ENCODE results near the gene CCDC85A.

The CCDC85A gene

GRCh38 chr2:56372071-56372656, 188.4 kb downstream of the CCDC85A start:
- peak; percentile 40 for DNase-seq (ENCODE audit: low spot score)

DNA sequence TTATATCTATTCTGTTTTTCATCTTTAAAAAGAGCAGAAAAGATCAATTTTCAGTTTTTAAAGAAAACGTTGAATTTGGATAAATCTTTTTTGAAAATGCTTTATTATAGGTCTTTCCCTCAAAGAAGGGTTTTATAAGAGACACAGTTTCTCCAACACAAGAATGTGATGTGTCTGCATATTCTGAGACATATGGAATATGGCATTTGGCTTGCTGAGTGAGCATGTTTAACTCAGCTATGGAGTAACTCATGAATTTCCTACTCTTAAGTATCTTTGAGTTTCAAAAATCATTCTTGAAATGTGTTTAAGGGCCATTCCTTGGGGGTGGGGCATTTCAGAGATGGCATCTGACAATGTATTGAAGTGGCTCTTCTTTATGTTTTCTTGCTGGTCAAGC, 191.5 kb downstream of the CCDC85A start:
- no peak for DNase-seq (ENCODE audit: low spot score)

- DNase-seq (ENCODE audit: low spot score) = no peak
Measured at GRCh38 chr2:56376699-56377665, 193.2 kb downstream of the CCDC85A start.

DNA sequence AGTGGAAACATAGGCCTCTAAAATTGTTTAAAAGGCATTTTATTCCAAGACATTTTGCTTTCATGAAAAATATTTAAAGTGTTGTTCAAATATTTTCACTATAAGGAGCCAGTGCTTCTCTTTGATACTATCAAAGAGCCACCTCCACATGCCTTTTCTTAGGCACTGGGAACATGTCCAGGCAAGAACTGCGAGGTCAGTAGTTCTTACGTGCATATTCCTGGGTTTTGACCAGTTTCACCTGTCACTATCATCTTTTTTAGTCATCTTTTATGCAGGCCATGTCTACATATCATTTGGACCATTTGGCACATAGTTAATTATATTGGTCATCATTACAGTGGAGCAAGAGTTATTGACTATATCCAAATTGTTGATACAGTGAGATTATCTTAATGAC, 195.3 kb downstream of the CCDC85A start:
- DNase-seq (ENCODE audit: low spot score) = no peak

DNA sequence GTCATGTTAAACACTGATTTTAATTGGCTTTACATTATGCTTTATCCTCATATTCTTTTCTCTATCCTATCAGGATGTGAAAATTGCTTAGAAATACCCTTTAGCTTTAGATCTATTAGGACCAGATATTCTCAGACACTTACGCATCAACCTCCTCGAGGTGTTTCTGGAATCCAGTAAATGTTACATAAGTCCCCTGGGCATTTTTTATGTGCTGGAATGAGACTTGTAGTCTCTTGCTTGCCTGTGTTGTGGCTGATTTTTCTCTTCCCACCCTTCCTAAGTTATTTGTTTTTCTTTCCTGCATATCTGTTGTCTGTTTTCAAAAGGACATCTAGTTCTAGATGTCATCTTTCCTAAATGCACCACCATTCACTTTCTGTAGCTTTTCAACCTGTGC, 197.1 kb downstream of the CCDC85A start:
- no peak for DNase-seq (ENCODE audit: low spot score)

DNA sequence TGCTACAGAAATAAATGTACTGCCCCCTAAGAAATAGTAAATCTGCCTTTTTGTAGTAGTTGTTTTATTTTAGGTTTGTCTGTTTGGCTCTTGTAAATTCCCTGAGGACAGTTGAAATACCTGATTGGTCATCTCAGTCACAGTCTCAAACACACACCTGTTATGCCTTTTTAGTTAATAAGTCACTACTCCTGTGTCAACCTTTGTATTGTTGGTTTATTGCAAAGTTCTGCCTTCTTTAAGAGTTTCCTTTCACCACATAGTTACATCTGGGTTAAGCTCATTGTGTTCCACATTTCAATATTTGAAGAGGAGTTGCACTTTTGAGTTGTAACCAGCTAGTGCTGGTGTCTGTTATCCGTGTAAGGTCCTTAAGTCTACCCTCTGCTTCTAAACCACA, 198.7 kb downstream of the CCDC85A start:
- DNase-seq (ENCODE audit: low spot score) = no peak

- DNase-seq (ENCODE audit: low spot score) = no peak
Measured at GRCh38 chr2:56386657-56387056, 202.9 kb downstream of the CCDC85A start.

DNA sequence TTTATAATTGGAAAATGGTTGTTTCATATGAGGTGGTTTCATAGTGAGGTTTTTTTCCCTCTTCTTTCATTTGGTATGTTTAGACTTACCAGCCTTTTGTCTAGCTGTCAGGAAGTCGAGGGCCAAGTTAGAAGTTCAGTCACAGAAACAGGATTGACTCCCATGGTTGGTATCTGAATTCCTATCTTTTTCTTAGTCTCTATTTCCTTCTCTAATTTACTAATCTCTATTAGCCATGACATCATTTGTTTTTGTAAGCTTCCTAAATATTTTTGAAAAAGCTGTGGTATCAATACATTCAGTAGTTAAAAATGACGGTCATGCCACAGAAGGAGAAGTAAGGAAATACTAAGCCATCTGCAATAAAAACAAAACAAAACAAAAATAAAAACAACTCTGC, 206.9 kb downstream of the CCDC85A start:
- DNase-seq (ENCODE audit: low spot score) = no peak

DNA sequence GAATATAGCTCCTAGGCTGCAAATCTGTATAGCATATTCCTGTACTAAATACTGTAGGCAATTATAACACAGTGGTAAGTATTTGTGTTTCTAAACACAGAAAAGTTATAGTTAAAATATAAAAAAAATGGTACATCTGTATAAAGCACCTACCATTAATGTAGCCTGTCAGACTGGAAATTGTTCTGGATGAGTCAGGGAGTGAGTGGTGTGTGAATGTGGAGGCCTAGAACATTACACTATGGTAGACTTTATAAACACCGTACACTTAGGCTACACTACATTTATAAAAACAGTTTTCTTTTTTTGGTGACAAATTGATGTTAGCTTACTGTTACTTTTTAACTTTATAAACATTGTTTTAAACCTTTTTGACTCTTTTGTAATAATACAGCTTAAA, 226.3 kb downstream of the CCDC85A start:
- DNase-seq (ENCODE audit: low spot score) = no peak

- DNase-seq (ENCODE audit: low spot score) = no peak
Measured at GRCh38 chr2:56416500-56417176, 232.8 kb downstream of the CCDC85A start.

Data from SW480 (cell line).